Islet of Langerhans (tissue), 1 donor: ENCODE data around the gene MED15.
"Not testable (repeated sequence)": the region's sequence is repeated elsewhere in the genome, so short reads cannot be mapped to it uniquely, and the experiment has no call there.

Experiments used
- FAIRE-seq: peaks from one replicate; lab custom pipeline; 2011; peaks lifted over from hg19 to GRCh38; lab: Jason Lieb, UNC

MED15 gene

DNA sequence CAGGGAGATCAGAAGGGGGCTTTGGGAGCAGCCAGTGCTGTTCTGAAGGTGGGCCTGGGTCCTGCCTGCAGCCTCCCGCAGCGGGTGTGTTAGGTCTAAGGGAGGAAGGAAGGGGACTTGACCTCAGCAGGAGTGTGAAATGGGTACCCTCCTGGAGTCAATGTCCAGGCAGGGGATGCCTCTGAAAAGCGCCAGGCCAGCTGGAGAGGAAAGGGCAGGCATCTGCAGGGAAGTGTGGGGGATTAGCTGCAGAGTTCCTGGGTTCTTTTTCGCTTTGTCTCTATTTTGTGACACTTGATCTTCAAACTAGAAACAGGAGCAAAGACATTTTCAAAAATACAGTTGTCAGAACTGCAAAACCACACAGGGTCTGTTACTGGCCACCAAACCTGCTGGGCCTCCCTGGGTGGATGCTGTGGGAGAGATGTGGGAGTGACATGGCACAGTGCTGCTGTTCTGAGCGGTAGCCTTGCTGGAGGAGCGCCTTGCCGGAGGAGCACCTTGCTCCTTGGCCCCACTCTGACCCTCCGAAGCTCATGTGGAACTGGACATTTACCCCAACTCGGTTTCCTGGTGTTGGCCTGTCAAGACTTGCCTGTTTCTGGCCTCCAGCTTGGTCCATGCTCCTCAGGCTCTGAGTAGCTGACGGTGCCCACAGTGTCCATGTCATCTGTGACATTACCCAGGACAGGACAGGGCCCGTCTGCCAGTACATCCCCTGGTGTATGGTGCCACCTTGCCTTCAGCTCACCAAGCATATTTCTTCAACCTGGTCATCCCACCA, 25.9 kb downstream of the MED15 start:
- FAIRE-seq: no peak

DNA sequence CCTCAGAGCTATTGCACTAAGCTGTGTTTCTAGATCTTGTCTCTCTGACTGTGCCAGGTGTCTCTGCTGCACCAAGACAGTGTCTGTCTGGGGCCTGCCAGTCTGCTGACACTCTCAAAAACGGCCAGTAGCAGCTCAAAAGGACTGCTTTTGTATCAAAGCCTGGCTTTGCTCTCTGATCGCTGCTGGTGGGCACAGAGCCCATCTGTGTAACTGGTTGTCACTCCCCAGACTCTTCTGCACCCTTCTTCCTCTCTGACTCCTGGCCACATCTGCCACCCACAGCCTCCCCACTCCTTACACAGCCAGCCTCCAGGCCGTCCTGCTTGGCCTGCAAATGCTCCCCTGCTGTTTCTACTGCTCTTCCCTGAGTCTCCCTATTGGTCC, 26.5 kb downstream of the MED15 start:
- no peak for FAIRE-seq

DNA sequence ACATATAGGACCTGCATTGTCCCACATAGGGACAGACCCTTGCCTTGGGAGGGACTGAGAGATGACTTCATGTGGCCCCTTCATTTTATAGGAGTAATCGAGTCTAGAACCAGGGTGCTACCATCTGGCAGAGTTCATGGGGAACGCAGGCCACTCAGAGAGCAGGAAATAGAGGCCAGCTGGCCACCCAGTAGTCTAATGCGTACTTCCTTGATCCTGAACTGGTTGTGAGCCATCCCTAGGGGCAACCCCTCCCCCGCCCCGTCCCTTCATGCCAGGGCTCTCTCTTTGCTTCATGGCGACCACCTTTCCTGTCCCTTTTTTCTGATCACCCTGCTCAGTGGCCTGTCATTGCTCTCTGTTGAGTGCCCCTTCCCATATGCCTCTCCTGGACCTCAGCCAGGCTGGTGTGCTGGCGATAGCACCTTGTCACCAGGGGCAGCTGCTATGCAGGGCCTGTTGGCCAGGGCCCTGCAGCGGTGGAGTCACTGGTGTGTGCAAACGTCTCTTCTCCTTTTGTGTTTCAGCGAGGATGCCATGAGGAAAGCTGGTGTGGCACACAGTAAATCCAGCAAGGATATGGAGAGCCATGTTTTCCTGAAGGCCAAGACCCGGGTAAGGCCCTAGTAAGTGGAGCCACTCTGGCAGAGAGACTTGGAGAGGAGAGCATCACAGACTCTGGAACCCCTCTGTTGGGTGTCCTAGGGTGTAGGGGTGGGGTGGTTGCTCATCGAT, 29.3 kb downstream of the MED15 start:
- no peak for FAIRE-seq

DNA sequence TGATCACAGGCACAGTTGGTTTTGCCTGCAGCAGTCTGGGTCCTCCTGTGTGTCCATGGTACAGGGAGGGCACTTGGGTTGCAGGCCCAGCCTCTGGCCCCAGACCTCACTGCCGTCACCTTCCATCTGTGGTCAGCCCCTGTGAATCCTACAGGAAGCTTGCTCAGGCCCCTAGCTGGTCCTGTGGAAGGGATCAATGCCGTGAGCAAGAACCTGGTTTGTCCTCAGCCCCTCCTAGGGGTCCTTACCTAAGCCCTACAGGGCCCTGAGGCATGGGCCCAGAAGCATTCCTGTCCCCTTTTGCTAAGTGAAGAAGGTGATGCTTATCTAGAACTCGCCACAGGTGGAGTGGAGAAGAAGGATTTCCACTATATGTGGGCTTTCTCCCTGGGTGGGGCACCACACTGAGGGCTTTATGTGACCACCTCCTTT, 29.9 kb downstream of the MED15 start:
- no peak for FAIRE-seq

DNA sequence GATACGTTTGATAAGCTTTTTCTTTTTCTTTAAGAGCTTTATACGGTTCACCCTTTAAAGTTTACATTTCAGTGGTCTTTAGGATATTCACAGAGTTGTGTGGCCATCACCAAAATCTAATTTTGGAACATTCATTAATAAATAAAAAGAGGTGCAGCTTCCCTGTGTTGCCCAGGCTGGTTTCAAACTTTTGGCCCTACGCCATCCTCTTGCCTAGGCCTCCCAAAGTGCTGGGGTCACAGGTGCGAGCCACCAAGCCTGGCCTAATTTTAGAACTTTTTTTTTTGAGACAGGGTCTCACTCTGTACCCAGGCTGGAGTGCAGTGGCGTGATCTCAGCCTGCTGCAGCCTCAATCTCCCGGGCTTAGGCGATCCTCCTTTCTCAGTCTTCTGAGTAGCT, 30.6 kb downstream of the MED15 start:
- FAIRE-seq: no peak

DNA sequence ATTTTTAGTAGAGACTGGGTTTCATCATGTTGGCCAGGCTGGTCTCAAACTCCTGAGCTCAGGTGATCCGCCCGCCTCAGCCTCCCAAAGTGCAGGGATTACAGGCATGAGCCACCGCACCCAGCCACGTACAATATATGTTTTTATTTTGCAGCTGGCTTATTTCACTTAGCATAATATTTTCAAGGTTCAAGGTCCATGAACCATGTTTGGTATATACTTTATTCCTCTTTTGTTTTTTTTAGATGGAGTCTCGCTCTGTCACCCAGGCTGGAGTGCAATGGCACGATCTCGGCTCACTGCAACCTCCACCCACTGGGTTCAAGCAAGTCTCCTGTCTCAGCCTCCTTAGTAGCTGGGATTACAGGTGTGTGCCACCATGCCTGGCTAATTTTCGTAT, 31.5 kb downstream of the MED15 start:
- not testable (repeated sequence) for FAIRE-seq

DNA sequence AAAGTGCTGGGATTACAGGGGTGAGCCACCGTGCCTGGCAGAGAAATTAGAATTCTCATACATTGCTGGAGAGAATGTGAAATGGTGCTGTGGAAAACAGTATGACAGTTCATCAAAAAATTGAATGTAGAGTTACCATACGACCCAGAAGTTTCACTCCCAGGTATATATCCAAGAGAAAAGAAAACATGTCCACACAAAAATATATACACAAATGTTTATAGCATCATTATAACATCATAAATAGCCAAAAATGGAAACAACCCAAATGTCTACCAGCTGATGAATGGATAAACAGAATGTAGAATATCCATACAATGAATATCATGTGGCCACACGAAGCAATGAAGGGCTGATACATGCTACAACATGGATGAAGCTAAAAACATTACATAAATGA, 34.6 kb downstream of the MED15 start:
- FAIRE-seq: no peak

DNA sequence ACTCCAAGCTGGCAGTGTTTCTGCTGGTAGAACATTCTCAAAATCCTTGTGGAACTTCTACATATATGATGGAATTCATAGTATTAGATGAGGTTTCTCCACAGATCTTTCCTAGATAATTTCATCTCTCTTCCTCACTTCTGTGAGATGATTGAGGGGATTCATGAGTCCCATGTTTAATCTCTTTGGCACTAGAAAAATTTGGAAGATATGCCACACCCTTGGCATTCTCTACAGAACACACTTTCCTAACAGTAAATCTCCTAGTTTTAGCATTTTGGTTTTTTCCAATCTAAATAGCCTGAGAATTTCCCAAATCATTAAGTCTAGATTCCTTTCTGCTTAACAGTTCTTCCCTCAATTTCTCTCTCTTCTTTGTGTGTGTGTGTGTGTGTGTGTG, 35.3 kb downstream of the MED15 start:
- no peak for FAIRE-seq

DNA sequence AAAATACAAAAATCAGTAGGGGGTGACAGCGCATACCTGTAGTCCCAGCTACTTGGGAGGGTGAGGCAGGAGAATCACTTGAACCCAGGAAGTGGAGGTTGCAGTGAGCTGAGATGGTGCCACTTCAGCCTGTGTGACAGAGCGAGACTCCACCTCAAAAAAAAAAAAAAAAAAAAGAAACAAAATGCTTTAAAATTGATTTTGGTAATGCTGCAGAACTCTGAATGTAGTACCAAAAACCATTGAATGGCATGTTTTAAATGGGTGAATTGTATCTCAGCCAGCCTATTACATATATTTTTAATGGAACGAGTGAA, 37.9 kb downstream of the MED15 start:
- not testable (repeated sequence) for FAIRE-seq

DNA sequence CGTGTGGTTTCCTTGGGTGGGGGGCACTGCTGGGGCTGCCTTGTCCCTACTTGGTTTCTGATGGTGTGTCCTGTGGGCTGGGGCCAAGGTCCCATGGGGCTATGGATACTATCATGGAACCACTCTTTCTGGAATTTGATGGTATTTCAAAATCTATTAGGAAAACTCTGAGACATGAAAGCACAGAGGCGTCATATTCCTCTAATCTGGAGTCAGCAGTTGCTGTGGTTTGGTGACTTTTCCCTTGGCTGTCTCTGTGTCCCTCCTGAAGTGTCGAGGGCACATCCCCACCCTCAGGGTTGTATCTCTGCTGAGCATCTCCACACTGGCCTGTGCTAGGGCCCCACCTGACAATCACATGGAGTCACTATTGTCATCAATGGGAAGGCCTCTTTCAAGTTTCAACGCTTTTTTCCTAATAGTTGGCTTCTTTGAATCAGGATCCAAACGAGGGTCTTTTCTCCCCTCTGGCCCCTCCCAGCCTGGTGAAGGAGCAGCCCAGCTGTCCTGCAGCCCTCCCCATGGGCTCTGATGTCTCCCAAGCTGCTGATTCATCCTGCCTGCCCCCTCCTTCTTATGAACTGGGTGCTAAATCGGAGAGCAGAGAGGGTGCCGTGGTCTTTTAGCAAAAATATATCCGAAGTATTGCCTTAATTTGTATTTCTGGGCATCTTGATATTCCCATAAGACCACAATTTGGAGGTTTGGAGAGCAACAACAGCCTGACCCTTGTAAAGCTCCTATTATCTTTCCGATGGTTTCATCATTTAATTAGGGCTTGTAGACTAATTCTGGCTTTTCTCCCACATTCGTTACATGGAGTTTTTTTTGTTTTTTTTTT, 38.5 kb downstream of the MED15 start:
- no peak for FAIRE-seq

DNA sequence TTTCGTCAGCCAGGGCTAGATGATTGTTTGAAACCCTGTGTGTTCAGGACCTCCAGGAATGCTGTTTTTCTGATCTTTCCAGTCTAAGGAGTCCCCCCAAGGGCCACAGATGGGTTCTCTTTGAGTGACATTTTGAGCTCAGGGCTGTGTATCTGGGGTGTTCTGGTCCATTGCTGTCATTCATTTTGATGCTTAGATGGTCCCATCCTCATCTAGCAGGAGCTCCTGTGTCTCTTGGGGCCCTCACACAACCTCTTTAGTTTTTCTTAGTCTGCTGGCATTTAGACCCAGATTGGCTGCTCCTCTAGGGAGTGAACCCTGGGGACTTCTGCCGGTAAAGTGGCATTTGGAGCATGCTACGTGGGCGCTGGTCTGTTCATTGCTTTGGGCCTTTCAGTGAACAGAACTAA, 39.1 kb downstream of the MED15 start:
- no peak for FAIRE-seq

DNA sequence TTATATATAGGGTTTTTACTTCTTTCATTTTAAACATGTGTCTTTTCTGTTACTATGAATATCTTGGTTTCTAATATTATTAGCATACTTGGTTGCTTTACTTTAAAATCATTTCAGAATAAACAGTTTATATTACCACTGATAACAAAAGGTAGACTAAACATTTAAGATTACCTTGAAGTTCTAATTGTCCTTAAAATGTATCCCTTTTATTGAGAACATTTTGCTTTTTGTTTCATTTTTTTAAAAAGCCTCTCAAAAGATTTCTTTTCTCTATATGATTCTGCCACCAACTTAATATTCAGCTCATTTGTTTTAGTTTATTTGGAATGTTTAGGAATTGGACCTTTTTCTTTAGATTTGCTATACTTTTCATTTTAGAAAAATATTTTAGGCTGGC, 39.6 kb downstream of the MED15 start:
- FAIRE-seq: no peak

DNA sequence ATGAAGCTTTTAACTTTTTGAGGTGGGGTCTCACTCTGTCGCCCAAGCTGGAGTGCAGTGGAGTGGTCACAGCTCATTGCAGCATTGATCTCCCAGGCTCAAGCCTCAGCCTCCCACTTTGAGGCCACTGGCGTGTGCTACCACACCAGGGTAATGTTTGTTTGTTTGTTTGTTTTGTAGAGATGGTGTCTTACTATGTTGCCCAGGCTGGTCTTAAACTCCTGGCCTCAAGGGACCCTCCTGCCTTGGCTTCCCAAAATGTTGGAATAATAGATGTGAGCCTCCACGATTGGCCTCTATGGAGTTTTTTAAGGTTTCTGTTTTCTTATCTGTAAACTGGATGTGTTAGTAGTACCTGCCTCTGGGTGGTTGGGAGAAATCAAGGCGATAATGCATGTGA, 41.4 kb downstream of the MED15 start:
- FAIRE-seq: no peak

DNA sequence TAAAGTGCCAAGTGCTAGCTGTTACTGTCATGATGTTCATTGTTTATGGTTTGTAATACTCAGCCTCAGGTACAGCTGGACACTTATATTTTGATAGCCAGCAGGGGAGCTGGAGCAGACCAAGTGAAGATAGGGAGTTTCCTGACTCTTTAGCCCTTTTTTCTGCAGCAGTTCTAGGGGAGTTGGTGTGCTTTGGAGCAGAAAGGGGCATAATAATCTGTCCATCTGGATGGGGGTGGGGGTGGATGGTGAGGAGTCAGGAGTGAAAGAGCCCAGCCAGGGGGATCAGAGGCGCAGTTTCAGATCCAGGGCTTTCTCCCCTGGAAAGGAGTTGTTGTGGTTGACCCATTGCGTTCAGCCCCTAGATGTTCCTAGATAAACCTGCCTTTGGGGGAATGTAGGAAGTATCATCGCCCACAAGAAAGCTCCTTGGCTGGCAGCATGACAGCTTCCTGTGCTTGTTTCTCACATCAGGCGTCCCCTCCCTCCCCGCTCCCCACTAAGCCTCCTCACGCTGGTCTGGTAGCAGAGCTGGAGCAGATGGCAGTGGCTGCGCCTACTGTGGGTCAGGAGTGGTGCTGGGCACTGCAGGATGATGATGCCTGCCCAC, 41.9 kb downstream of the MED15 start:
- no peak for FAIRE-seq

DNA sequence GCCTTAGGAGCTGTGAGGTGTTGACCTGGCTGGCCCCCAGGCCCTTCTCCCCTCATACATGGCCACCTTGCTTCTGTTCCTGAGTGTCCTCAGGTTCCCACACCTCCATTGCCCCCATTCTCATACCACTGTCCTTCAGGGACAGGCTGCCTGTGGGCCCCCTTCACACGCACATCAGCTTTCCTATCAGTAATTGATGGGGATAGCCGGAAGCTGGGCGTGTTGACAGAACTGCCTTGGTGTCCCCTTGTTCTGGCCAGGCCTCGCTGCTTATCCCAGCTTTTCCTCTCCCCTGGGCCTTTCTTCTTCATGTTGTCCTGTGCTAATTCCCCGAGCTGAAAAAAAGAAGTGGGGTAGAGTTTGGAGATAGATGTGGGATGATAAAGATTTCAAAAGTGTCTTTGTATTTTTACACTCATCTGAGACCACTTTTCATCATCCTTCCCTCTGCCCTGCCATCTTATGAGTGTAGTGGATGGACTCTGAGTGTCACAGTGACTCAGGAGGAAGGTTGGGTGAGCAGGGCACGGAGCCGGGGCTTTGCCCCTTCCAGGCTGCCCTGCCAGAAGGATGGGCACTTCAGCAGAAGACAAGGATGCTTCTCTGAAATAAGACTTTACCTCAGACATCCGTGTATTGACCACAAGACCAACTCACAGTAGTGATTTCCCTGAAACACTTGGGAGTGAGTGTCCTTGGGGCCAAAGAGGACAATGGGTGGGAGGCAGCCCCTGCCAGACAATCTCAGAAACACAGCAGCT, 42.8 kb downstream of the MED15 start:
- FAIRE-seq: no peak

DNA sequence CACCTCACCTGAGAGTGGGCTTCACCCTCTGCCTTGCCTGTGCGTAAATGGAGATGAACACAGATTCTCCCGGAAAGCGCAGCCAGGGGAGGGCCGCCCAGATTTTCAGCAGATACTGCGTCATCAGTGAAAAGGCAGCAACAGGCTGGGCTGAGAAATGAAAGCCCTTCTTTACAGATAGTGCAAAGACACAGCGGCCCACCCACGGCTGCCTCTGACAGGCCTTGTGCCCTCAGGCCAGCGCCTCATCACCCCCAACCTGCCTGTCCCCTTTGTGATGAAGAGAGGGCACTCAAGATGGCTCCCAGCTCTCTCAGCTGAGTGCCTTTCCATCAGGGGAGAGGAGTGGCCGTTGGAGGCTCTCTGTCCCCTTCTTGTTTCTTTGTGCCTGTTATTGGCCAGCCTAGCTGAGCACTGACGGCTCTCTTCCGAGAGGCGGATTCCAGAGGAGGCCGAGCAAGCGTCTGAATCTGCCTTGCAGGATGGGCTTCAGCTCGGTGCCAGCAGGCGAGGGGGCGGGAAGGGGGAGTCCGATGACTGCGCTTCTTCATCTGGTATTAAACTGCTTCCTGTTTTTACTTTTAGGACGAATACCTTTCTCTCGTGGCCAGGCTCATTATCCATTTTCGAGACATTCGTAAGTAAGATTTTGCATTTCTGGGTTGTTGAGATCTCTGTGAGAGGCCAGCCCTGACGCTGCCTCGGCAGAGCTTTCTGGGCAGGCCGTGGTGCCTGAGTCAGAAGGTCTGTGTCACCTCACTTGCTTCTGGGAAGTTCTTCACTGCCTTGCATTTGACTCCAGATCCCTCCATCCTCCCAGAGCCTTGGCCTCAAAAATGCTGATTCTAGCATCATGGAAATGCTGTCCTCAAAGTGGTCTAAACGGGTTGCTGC, 43.7 kb downstream of the MED15 start:
- no peak for FAIRE-seq

DNA sequence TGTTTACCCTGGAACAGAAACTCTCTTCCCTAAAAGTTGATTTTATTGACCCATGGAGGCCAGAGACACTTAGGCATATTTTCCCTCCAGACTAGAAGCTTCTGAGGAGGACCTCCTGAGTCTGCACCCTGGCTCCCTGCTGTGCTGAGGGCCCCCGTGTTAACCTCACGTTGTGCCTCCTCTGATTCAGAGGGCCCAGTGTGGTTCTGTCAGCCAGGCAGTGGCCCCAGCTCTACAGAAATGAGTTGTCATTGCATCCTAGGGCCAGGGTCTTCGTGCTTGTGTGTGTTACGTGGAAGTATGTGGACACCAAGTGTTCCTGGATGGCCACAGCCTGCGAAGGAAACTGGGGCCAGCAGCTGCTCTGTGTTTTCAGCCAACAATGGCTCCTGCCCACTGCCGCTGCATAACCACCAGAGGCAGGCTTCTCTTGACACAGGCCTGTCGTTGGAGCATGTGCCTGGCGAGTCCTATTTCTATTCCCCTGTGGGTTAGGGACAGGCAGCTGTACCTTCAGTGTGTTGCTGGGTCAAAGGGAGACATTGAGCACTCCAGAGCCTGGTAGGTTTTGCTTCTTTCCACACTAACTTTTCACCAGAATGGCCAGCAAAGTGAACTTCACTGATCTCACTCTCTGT, 44.5 kb downstream of the MED15 start:
- FAIRE-seq: no peak

DNA sequence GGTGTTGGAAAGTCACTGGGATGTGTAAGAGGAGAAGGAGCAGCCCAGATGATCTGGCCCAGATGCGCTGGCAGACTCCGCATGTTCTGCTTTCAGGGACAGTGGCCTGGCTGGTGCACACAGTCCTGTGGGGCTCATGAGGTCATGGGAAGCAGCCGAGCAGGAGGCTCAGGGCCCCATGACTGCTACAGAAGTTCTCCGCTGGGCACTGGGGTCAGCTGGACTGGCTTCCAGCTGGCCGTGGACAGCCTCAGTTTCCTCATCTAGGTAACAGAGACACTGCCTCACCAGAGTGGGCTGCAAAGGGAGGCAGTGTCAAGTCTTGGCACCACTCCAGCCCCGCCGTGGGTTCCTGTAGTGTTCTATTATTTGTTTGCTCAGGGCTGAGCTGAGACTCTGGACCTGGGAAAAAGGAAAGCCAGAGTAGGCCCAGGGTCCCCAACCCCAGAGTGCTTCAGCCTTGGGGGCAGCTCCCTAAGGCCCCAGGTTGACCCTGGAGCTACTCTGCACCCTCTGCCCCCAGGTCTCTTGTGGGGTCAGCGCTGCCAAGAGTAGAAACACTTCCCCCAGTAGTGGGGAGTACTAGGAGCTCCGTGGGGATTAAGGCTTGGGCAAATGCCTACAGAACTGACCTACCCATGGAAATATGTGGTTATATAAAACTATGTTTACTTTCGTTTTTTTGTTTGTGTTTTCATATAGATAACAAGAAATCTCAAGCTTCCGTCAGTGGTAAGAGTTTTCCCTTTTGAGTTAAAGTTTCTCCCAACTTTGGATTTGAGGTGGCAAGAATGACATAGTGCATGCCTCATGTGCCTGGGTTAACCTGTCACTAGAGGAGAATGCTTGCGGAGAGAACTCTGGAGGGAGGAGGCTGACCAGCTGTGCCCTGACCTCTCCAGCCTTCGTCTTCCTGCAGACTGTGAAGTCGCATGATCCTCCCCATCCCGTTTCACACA, 45.3 kb downstream of the MED15 start:
- no peak for FAIRE-seq
